Breast epithelium (tissue), 3 donors: ENCODE measurements around the gene CA14.

Source experiments
- POLR2A ChIP-seq: fragments of 450-650 bp; IDR thresholded peaks from one replicate; pipeline ENCODE4 v1.6.1; 2016; ENCODE audit warnings: antibody characterized with exemption, mild to moderate bottlenecking, moderate library complexity
- TF ChIP-seq, protein P1 (sequence below), 3 donors: fragments of 450-650 bp; IDR thresholded peaks; one replicate each; pipeline ENCODE4 v1.5.1; 2016 to 2017; ENCODE audit warnings: antibody characterized with exemption in 3 of 3, mild to moderate bottlenecking in 3 of 3, moderate library complexity in 3 of 3

DNA sequence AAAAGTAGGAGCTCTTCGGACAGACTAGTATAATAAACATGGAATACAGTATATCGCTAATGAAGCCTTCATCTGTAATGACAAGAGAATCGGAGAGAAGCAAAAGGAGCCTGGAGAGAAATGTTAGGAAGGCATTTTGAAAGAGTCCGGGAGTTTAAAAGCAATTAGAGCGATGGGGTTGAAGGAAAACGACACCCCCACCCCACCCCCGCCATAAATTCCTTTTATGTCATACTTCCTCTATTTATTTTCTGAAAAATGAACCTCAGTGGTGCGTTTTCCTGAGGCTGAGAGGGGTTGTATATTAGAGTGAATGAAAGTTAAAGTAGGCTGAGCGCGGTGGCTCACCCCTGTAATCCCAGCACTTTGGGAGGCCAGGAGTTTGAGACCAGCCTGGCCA lies 11.9 kb downstream of the CA14 start:
- TF ChIP-seq, protein P1, sequence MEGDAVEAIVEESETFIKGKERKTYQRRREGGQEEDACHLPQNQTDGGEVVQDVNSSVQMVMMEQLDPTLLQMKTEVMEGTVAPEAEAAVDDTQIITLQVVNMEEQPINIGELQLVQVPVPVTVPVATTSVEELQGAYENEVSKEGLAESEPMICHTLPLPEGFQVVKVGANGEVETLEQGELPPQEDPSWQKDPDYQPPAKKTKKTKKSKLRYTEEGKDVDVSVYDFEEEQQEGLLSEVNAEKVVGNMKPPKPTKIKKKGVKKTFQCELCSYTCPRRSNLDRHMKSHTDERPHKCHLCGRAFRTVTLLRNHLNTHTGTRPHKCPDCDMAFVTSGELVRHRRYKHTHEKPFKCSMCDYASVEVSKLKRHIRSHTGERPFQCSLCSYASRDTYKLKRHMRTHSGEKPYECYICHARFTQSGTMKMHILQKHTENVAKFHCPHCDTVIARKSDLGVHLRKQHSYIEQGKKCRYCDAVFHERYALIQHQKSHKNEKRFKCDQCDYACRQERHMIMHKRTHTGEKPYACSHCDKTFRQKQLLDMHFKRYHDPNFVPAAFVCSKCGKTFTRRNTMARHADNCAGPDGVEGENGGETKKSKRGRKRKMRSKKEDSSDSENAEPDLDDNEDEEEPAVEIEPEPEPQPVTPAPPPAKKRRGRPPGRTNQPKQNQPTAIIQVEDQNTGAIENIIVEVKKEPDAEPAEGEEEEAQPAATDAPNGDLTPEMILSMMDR (IDR thresholded peaks at IDR 0.05) = no peak
- TF ChIP-seq POLR2A = no peak
